MM.1S (cell line): Measurements from ENCODE around the gene ERO1A.

ENCODE experiments used
- DNase-seq: peaks from one replicate; pipeline ENCODE4 v3.0.0-alpha.2; 2015
- H2AFZ ChIP-seq: fragments of 300-600 bp; sonication (generic); 2 replicates; pipeline ENCODE4 v1.6.0; 2016; ENCODE audit warnings: antibody characterized with exemption, low read length
- H3F3A ChIP-seq: fragments of 300-600 bp; sonication (generic); 2 replicates; pipeline ENCODE4 v1.6.1; 2016; ENCODE audit warnings: mild to moderate bottlenecking, antibody characterized with exemption, low read length, moderate library complexity, mixed read lengths; ENCODE audit not compliant: insufficient read depth
- H3K27ac ChIP-seq: fragments of 300-600 bp; sonication (generic); 2 replicates; pipeline ENCODE4 v1.5.1; 2016; ENCODE audit warnings: mild to moderate bottlenecking, low read length
- H3K27me3 ChIP-seq: fragments of 300-600 bp; sonication (generic); replicated peaks from 2 replicates; pipeline ENCODE4 v1.6.0; 2016; ENCODE audit warnings: low read length; ENCODE audit not compliant: insufficient read depth
- H3K36me3 ChIP-seq: fragments of 300-600 bp; sonication (generic); replicated peaks from 2 replicates; pipeline ENCODE4 v1.6.1; 2016; ENCODE audit warnings: mild to moderate bottlenecking, low read length, mixed read lengths; ENCODE audit not compliant: insufficient read depth
- H3K4me1 ChIP-seq: fragments of 300-600 bp; sonication (generic); 2 replicates; pipeline ENCODE4 v1.6.1; 2016; ENCODE audit warnings: low read length, mixed read lengths
- H3K4me2 ChIP-seq: fragments of 300-600 bp; sonication (generic); 2 replicates; pipeline ENCODE4 v1.6.0; 2016; ENCODE audit warnings: low read depth, low read length
- H3K4me3 ChIP-seq: fragments of 300-600 bp; sonication (generic); 2 replicates; pipeline ENCODE4 v1.5.1; 2016; ENCODE audit warnings: low read length, mixed read lengths
- H3K79me2 ChIP-seq: fragments of 300-600 bp; sonication (generic); 2 replicates; pipeline ENCODE4 v1.6.1; 2016; ENCODE audit warnings: mixed run types, low read length, mixed read lengths
- H3K9ac ChIP-seq: fragments of 300-600 bp; sonication (generic); 2 replicates; pipeline ENCODE4 v1.6.1; 2016; ENCODE audit warnings: low read length, mixed read lengths
- H3K9me2 ChIP-seq: fragments of 300-600 bp; sonication (generic); replicated peaks from 2 replicates; pipeline ENCODE4 v1.6.1; 2016; ENCODE audit warnings: mild to moderate bottlenecking, low read length, mixed read lengths; ENCODE audit not compliant: insufficient read depth
- H3K9me3 ChIP-seq: fragments of 300-600 bp; sonication (generic); replicated peaks from 2 replicates; pipeline ENCODE4 v1.6.1; 2016; ENCODE audit warnings: mild to moderate bottlenecking, low read length, mixed read lengths; ENCODE audit not compliant: insufficient read depth
- H4K20me1 ChIP-seq: fragments of 300-600 bp; sonication (generic); 2 replicates; pipeline ENCODE4 v1.6.1; 2016; ENCODE audit warnings: mild to moderate bottlenecking, low read length, moderate library complexity, mixed read lengths; ENCODE audit not compliant: insufficient read depth
- CTCF ChIP-seq: fragments of 300-600 bp; sonication (generic); IDR thresholded peaks from 2 replicates; pipeline ENCODE4 v1.5.1; 2016; ENCODE audit warnings: antibody characterized with exemption, low read length, mixed read lengths
- EZH2 ChIP-seq: fragments of 300-600 bp; sonication (generic); optimal IDR thresholded peaks from 2 replicates; pipeline ENCODE3; 2017; ENCODE audit warnings: low read depth, mild to moderate bottlenecking, antibody characterized with exemption, low read length, mixed read lengths
- EZH2phosphoT487 ChIP-seq: fragments of 300-600 bp; sonication (generic); IDR thresholded peaks from 2 replicates; pipeline ENCODE4 v1.6.1; 2018; ENCODE audit warnings: antibody characterized with exemption, low read length

The ERO1A gene

GRCh38 chr14:52683985-52684520, 11.3 kb downstream of the ERO1A start:
- H3K27me3 ChIP-seq: no peaks in the 10 kb centered on the region
- H3K9ac ChIP-seq: no peak overlapping the region
- no peaks in the 10 kb centered on the region for H3K9me2 ChIP-seq
- no peak for DNase-seq
- TF ChIP-seq EZH2phosphoT487: no peak
- TF ChIP-seq CTCF: no peak
- TF ChIP-seq EZH2: no peak
- H3K36me3 ChIP-seq: no peaks in the 10 kb centered on the region
- no peaks in the 10 kb centered on the region for H4K20me1 ChIP-seq
- H3K27ac ChIP-seq: no peak overlapping the region
- no peak overlapping the region for H3K4me3 ChIP-seq
- no peaks in the 10 kb centered on the region for H3K9me3 ChIP-seq
- H3K4me1 ChIP-seq: no peaks in the 10 kb centered on the region
- no peak overlapping the region for H3K4me2 ChIP-seq
- no peaks in the 10 kb centered on the region for H3F3A ChIP-seq
- H3K79me2 ChIP-seq: peaks cover 56% of the 10 kb centered on the region
- no peak overlapping the region for H2AFZ ChIP-seq

- Histone ChIP-seq H3K9me3 (no peaks in the 10 kb centered on the region), H3K4me3 (no peak overlapping the region), H3K9me2 (no peaks in the 10 kb centered on the region), H3F3A (no peaks in the 10 kb centered on the region), H3K27ac (no peak overlapping the region), H3K4me1 (no peaks in the 10 kb centered on the region), H2AFZ (no peak overlapping the region), H3K27me3 (no peaks in the 10 kb centered on the region), H3K36me3 (no peaks in the 10 kb centered on the region), H3K79me2 (peaks cover 3% of the 10 kb centered on the region; the same call in 1 of the 2 replicates), H4K20me1 (no peaks in the 10 kb centered on the region), H3K9ac (no peak overlapping the region), H3K4me2 (no peak overlapping the region)
- TF ChIP-seq CTCF: peak; percentile 13
- no peak for TF ChIP-seq EZH2phosphoT487
- DNase-seq: no peak
Measured at GRCh38 chr14:52678591-52678990, 16.8 kb downstream of the ERO1A start.

- no peak for DNase-seq
- Histone ChIP-seq H3K9me3 (no peaks in the 10 kb centered on the region), H3K9ac (no peak overlapping the region), H3K36me3 (no peaks in the 10 kb centered on the region), H3K4me3 (no peak overlapping the region), H3K27me3 (no peaks in the 10 kb centered on the region), H3K9me2 (no peaks in the 10 kb centered on the region), H3K79me2 (no peaks in the 10 kb centered on the region), H3K4me2 (no peak overlapping the region), H3K27ac (no peak overlapping the region), H4K20me1 (no peaks in the 10 kb centered on the region), H2AFZ (no peak overlapping the region), H3F3A (no peaks in the 10 kb centered on the region), H3K4me1 (no peaks in the 10 kb centered on the region)
- TF ChIP-seq EZH2phosphoT487: no peak
- no peak for TF ChIP-seq EZH2
- no peak for TF ChIP-seq CTCF
Measured at GRCh38 chr14:52663850-52664249, 31.5 kb downstream of the ERO1A start.
